OCI-LY7 (cell line): ENCODE results near the gene WDR47. TPM values are rescaled to one million over a fixed set of nuclear protein-coding genes. Genes with fewer than 3 reads are reported as not detected.

Experiments used
- BruUV-seq: library from RNA; stranded (reverse); fragments of 400-500 nt; replicated peaks from 2 replicates; lab custom pipeline; 2021; lab: Mats Ljungman, UMichigan
- CTCF ChIA-PET: fragments of 300-600 bp; sonication (Branson Sonifier 250); formaldehyde crosslinking; loops from one replicate; lab custom pipeline; 2022; ENCODE audit warnings: antibody characterized with exemption; ENCODE audit not compliant: unreplicated experiment; lab: Charles Lee
- POLR2A ChIA-PET: fragments of 300-600 bp; sonication (Branson Sonifier 250); formaldehyde crosslinking; loops from one replicate; lab custom pipeline; 2022; ENCODE audit warnings: antibody characterized with exemption; lab: Charles Lee
- DNase-seq: peaks from one replicate; pipeline ENCODE4 v3.0.0-alpha.2; 2015; ENCODE audit warnings: low spot score
- H2AFZ ChIP-seq: fragments of 200-600 bp; sonication (generic), shearing (Covaris generic); 2 replicates; pipeline ENCODE4 v1.6.1; 2014; ENCODE audit warnings: mild to moderate bottlenecking, antibody characterized with exemption, low read length, moderate library complexity
- H3K27ac ChIP-seq: fragments of 200-600 bp; sonication (generic); 2 replicates; pipeline ENCODE4 v1.5.1; 2014; ENCODE audit warnings: mixed run types, low read depth, mild to moderate bottlenecking, moderate library complexity, low read length, inconsistent platforms; ENCODE audit not compliant: poor library complexity, severe bottlenecking
- H3K36me3 ChIP-seq: fragments of 200-600 bp; sonication (generic); 2 replicates; pipeline ENCODE4 v1.6.1; 2014; ENCODE audit warnings: mild to moderate bottlenecking, antibody characterized with exemption, low read length, moderate library complexity, mixed read lengths; ENCODE audit not compliant: insufficient read depth
- H3K4me1 ChIP-seq: fragments of 200-600 bp; sonication (generic); 2 replicates; pipeline ENCODE4 v1.5.1; 2014; ENCODE audit warnings: mild to moderate bottlenecking, low read length; ENCODE audit not compliant: insufficient read depth, poor library complexity, severe bottlenecking
- H3K4me2 ChIP-seq: fragments of 200-600 bp; sonication (generic); 2 replicates; pipeline ENCODE4 v1.6.1; 2014; ENCODE audit warnings: mild to moderate bottlenecking, low read length
- H3K4me3 ChIP-seq: fragments of 200-600 bp; sonication (generic); 2 replicates; pipeline ENCODE4 v1.5.1; 2014; ENCODE audit warnings: mild to moderate bottlenecking, low read depth, low read length; ENCODE audit not compliant: poor library complexity, severe bottlenecking
- H3K79me2 ChIP-seq: fragments of 200-600 bp; sonication (generic); 2 replicates; pipeline ENCODE4 v1.6.1; 2016; ENCODE audit warnings: low read depth, mild to moderate bottlenecking, low read length, moderate library complexity, mixed read lengths; ENCODE audit not compliant: insufficient read depth
- H3K9me2 ChIP-seq: fragments of 200-600 bp; sonication (generic); 2 replicates; pipeline ENCODE4 v1.6.1; 2016; ENCODE audit warnings: mild to moderate bottlenecking, low read length, mixed read lengths; ENCODE audit not compliant: insufficient read depth
- H3K9me3 ChIP-seq: fragments of 200-600 bp; sonication (generic); 2 replicates; pipeline ENCODE4 v1.6.1; 2014; ENCODE audit warnings: mild to moderate bottlenecking, mixed run types, low read length, mixed read lengths
- H4K20me1 ChIP-seq: fragments of 200-600 bp; sonication (generic); 2 replicates; pipeline ENCODE4 v1.6.1; 2014; ENCODE audit warnings: mild to moderate bottlenecking, antibody characterized with exemption, low read length, moderate library complexity, mixed read lengths; ENCODE audit not compliant: insufficient read depth
- EZH2phosphoT487 ChIP-seq: fragments of 200-600 bp; sonication (generic); IDR thresholded peaks from 2 replicates; pipeline ENCODE4 v1.6.1; 2018; ENCODE audit warnings: low read depth, borderline replicate concordance, mild to moderate bottlenecking, mixed run types, antibody characterized with exemption, low read length, moderate library complexity, mixed read lengths
- intact Hi-C: fragments of 100-400 bp; cut with micrococcal nuclease; formaldehyde crosslinking; loops from one replicate; pipeline ENCODE4 v1.10.0; 2022; ENCODE audit not compliant: unreplicated experiment
- total RNA-seq, 2 experiments: library from RNA; depleted of rRNA in 1 of 2; stranded (reverse); fragments of >200 nt in 1 of 2; shearing (Covaris generic) in 1 of 2; gene quantifications; 2 replicates each; pipeline ENCODE4 v1.2.3, GENCODE V29; 2014 to 2022
- TF ChIP-seq, protein P1 (sequence below): fragments of 200-600 bp; sonication (generic); conservative IDR thresholded peaks from 2 replicates; pipeline ENCODE4 v1.5.1; 2014; ENCODE audit warnings: mild to moderate bottlenecking, antibody characterized with exemption, low read length, moderate library complexity, mixed read lengths

The WDR47 gene
- total RNA-seq, 2 experiments from 2014 or later: 11.0 to 12.0 TPM

DNA sequence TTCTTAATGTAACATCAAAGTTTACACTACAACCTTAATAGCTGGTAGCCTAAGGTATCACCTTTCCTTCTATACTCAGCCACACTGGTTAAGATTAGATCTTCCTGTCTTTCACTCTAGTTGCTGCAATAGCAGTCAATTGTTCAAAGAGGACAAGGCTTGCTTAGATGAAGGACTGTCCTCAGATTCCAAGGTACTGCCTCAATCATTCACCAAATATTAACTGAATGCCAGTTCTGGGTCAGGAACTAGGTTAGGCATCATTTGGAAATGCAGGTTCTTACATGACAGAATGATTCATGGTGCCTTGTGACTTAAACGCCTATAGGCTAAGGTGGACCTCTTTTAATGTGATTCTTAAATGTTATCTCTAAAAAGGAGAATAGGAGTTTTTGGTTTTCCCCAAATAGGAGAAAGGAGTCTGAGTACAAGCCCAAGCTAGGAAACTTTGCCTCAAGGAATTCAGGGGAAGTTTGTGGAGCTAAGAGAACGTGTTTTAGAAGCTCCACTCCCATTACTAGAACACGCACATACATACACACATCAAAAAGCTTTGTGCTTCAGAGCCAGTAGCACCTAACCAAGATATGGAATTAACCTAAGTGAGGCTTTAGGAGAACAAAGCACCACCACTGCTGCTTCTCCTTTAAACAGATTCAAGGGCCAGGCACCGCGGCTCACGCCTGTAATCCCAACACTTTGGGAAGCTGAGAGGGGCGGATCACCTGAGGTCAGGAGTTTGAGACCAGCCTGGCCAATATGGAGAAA lies 8.5 kb upstream of the WDR47 start:
- Histone ChIP-seq H3K4me1 (no peaks in the 10 kb centered on the region), H3K9me2 (no peaks in the 10 kb centered on the region), H3K4me3 (no peak overlapping the region), H3K9me3 (no peaks in the 10 kb centered on the region), H3K4me2 (no peak overlapping the region), H3K79me2 (no peaks in the 10 kb centered on the region), H2AFZ (no peak overlapping the region), H4K20me1 (no peaks in the 10 kb centered on the region), H3K36me3 (no peaks in the 10 kb centered on the region), H3K27ac (no peak overlapping the region)
- no TSS peak for BruUV-seq
- ChIA-PET POLR2A (interaction anchor here (0.6 kb wide), 1 partner anchor 12 kb away, joined by 6 read pairs; no protein-coding TSS in a partner anchor), CTCF (no interaction called here)
- intact Hi-C loops: no loop called here
- DNase-seq: no peak
- TF ChIP-seq, protein P1, sequence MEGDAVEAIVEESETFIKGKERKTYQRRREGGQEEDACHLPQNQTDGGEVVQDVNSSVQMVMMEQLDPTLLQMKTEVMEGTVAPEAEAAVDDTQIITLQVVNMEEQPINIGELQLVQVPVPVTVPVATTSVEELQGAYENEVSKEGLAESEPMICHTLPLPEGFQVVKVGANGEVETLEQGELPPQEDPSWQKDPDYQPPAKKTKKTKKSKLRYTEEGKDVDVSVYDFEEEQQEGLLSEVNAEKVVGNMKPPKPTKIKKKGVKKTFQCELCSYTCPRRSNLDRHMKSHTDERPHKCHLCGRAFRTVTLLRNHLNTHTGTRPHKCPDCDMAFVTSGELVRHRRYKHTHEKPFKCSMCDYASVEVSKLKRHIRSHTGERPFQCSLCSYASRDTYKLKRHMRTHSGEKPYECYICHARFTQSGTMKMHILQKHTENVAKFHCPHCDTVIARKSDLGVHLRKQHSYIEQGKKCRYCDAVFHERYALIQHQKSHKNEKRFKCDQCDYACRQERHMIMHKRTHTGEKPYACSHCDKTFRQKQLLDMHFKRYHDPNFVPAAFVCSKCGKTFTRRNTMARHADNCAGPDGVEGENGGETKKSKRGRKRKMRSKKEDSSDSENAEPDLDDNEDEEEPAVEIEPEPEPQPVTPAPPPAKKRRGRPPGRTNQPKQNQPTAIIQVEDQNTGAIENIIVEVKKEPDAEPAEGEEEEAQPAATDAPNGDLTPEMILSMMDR: no peak

GRCh38 chr1:109048335-109048734 lies 6.4 kb upstream of the WDR47 start:
- no TSS peak for BruUV-seq
- ChIA-PET CTCF (no interaction called here), POLR2A (no interaction called here)
- Histone ChIP-seq H3K4me2 (no peak overlapping the region), H3K9me3 (no peaks in the 10 kb centered on the region), H2AFZ (no peak overlapping the region), H3K79me2 (no peaks in the 10 kb centered on the region), H3K27ac (no peak overlapping the region), H4K20me1 (no peaks in the 10 kb centered on the region), H3K9me2 (no peaks in the 10 kb centered on the region), H3K4me3 (no peak overlapping the region), H3K36me3 (no peaks in the 10 kb centered on the region), H3K4me1 (no peaks in the 10 kb centered on the region)
- intact Hi-C loops: no loop called here
- DNase-seq: no peak
- TF ChIP-seq, protein P1: no peak

GRCh38 chr1:109047339-109047738 lies 5.4 kb upstream of the WDR47 start:
- no peaks in the 10 kb centered on the region for H3K9me3 ChIP-seq
- no peak overlapping the region for H3K27ac ChIP-seq
- H3K79me2 ChIP-seq: no peaks in the 10 kb centered on the region
- no peak overlapping the region for H3K4me2 ChIP-seq
- H3K4me1 ChIP-seq: peaks cover 3% of the 10 kb centered on the region
- no peak for TF ChIP-seq EZH2phosphoT487
- TF ChIP-seq, protein P1: no peak
- ChIA-PET POLR2A (interaction anchor here (0.6 to 1.3 kb wide), 2 partner anchors 13 to 29 kb away, joined by 4 to 5 read pairs; partner anchors contain the start of gene TAF13), CTCF (interaction anchor here (0.5 kb wide), 1 partner anchor 10 kb away, joined by 3 read pairs; no protein-coding TSS in a partner anchor)
- no peaks in the 10 kb centered on the region for H3K9me2 ChIP-seq
- H2AFZ ChIP-seq: no peak overlapping the region
- no TSS peak for BruUV-seq
- DNase-seq: no peak
- no peak overlapping the region for H3K4me3 ChIP-seq
- H4K20me1 ChIP-seq: no peaks in the 10 kb centered on the region
- no peaks in the 10 kb centered on the region for H3K36me3 ChIP-seq
- intact Hi-C loops: no loop called here
